ENCODE measurements around the gene FN3K.
"Not testable (repeated sequence)": the region's sequence is repeated elsewhere in the genome, so short reads cannot be mapped to it uniquely, and the experiment has no call there.

Gene FN3K

GRCh38 chr17:82737967-82738877 is 2.8 kb downstream of the FN3K start:
- no peak for DNase-seq

- DNase-seq, result no peak
Observed at GRCh38 chr17:82740906-82741759, 5.7 kb downstream of the FN3K start.

GRCh38 chr17:82743344-82744219 is 8.2 kb downstream of the FN3K start:
- DNase-seq, result no peak

GRCh38 chr17:82744736-82745135 is 9.3 kb downstream of the FN3K start:
- not testable (repeated sequence) for DNase-seq

GRCh38 chr17:82745524-82745923 is 10.1 kb downstream of the FN3K start:
- DNase-seq, result no peak

- DNase-seq, result no peak
Observed at GRCh38 chr17:82748756-82749155, 13.3 kb downstream of the FN3K start.

GRCh38 chr17:82750241-82750908 is 15.0 kb downstream of the FN3K start:
- no peak for DNase-seq

GRCh38 chr17:82751171-82751570 is 15.8 kb downstream of the FN3K start:
- no peak for DNase-seq

GRCh38 chr17:82751571-82752370 is 16.4 kb downstream of the FN3K start, which contains the start of gene TBCD:
Gene TBCD (plus strand): TSS chr17:82752065. CDS start chr17:82752194, 129 bp downstream.
- peak; percentile 88 to 98 (median 92) for DNase-seq

GRCh38 chr17:82752371-82753200 is 17.2 kb downstream of the FN3K start:
- peak in 2 of 4 experiments; percentile 31 to 72 for DNase-seq

- peak in 1 of 4 experiments; percentile 22 for DNase-seq
Observed at GRCh38 chr17:82753201-82753464, 17.7 kb downstream of the FN3K start.

- DNase-seq, result no peak
Observed at GRCh38 chr17:82754297-82755208, 19.1 kb downstream of the FN3K start.

GRCh38 chr17:82756166-82756565 is 20.8 kb downstream of the FN3K start:
- no peak for DNase-seq

GRCh38 chr17:82765371-82765770 is 30.0 kb downstream of the FN3K start:
- DNase-seq, result no peak

GRCh38 chr17:82767041-82767754 is 31.8 kb downstream of the FN3K start:
- DNase-seq, result peak; percentile 62 to 81 (median 74)

- no peak for DNase-seq
Observed at GRCh38 chr17:82769041-82769440, 33.6 kb downstream of the FN3K start.

GRCh38 chr17:82772026-82772425 is 36.6 kb downstream of the FN3K start:
- no peak for DNase-seq

GRCh38 chr17:82774456-82774855 is 39.0 kb downstream of the FN3K start:
- not testable (repeated sequence) for DNase-seq
